Skin epidermis (tissue), 12 donors: ENCODE measurements around the gene TMEM59.
"Not testable (repeated sequence)": the region's sequence is repeated elsewhere in the genome, so short reads cannot be mapped to it uniquely, and the experiment has no call there.

Source experiments
- H3K27ac ChIP-seq, 21 experiments: fragments of 200-600 bp; sonication (generic) in 11 of 21; one replicate each; pipeline ENCODE4 v1.5.0; 2020; ENCODE audit warnings: mild to moderate bottlenecking in 3 of 21, inconsistent platforms in 2 of 21, moderate library complexity in 2 of 21
- H3K4me3 ChIP-seq, 7 experiments: fragments of 200-600 bp; sonication (generic) in 2 of 7; one replicate each; pipeline ENCODE4 v1.5.0; 2020; ENCODE audit warnings: inconsistent platforms in 2 of 7, mild to moderate bottlenecking in 2 of 7, moderate library complexity in 1 of 7

TMEM59 gene

GRCh38 chr1:54016343-54017282 lies 36.4 kb downstream of the TMEM59 start:
- H3K4me3 ChIP-seq, result no peak overlapping the region
- H3K27ac ChIP-seq, result peak overlapping the region in 4 of 21 experiments; percentile 17 to 45 (median 28)

DNA sequence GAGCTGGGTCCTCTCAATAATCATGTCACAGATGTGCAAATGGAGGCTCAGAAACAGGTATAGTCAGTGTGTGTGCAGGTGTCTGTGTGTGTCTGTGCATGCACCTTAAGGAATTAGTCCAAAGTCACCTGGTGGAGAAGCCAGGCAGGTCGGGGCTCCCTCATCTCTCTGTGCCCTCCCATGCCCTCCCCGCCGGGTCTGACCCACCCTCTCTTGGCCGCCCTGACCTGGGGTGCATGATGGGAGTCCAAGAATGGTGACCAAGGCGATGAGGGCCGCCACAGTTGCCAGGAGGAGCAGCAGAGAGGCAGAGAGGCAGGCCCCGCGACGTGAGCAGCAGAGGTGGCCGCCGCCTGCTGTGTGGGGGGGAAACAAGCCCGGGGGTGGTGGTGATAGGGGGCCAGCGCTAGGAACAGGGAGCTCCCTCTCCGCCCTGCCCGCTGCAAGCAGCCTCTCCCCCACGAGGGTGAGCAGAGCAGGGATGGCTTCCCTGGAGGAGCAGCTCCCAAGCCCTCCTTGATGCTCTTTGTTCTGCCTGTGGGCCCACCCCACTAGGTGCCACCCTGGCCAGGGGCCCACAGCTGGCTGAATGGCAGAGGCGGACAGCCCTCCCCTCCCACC lies 38.9 kb downstream of the TMEM59 start:
- no peak overlapping the region for H3K4me3 ChIP-seq
- H3K27ac ChIP-seq, result no peak overlapping the region

DNA sequence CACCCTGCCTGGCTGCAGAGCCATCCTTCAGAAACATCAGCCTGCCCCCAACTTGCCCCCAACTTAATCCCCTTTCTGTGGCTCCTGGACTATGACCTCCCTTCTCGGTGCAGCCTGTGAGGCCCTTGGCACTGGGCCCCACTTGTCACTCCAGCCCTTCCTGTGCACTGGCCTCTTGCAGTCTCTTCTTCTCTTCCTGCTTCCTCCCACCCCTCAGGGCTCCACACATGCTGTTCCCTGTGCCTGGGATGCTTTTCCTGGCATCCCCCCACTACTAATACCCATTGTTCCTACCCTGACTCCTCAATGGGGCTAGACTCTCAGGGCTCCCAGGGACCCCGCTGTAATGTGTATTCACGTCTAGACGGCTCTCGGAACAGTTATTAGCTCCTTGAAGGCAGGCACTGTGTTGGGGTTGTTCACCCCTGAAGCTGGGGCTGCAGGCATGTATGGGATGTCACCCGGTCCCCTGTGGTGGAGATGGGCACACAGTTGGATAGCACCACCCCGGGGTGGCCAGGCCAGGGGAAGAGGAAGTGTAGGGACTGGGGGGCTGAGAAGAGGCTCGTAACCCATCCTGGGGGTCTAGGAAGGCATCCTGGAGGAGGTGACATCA lies 39.5 kb downstream of the TMEM59 start:
- Histone ChIP-seq H3K27ac (no peak overlapping the region), H3K4me3 (no peak overlapping the region)

DNA sequence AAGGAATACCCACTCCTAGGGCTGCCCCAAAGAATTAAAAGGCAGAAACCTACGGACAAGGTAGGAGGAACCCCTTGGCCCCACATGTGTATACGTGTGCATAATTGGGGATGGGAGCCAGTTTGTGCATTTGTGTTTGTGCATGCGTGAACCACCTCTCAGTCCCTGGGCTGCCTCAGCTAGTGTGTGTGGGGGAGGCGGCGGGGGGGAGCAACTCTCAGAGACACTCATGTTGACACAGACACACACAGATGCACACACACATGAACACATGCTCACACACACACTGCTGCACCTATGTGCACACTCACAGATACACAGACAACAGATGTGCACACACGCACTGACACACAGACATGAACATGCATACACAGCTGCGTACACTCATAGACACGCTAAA lies 40.1 kb downstream of the TMEM59 start:
- H3K27ac ChIP-seq, result no peak overlapping the region

DNA sequence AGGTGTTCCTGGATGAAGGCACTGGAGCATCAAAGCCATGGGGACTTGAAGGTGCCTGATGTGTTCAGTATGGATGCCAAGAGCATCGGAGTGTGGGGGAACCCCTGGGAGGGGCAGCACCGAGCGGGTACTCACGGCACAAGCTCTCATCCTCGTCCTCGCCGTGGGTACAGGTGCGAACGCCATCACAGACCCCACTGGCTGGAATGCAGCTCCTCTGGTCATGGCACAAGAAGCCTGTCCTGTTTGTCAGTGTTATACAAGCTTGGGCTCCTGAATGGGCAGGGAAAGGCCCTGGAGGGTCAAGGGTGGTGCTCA lies 41.0 kb downstream of the TMEM59 start:
- H3K27ac ChIP-seq, result no peak overlapping the region
- no peak overlapping the region for H3K4me3 ChIP-seq

More for the DNA sequence above, 40.1 kb downstream of the TMEM59 start:
- no peak overlapping the region for H3K4me3 ChIP-seq

- no peak overlapping the region for H3K27ac ChIP-seq
Observed at GRCh38 chr1:54011316-54012007, 41.5 kb downstream of the TMEM59 start.

GRCh38 chr1:54010415-54011117 lies 42.4 kb downstream of the TMEM59 start:
- H3K4me3 ChIP-seq, result no peak overlapping the region

More at GRCh38 chr1:54011316-54012007, 41.5 kb downstream of the TMEM59 start:
- no peak overlapping the region for H3K4me3 ChIP-seq

DNA sequence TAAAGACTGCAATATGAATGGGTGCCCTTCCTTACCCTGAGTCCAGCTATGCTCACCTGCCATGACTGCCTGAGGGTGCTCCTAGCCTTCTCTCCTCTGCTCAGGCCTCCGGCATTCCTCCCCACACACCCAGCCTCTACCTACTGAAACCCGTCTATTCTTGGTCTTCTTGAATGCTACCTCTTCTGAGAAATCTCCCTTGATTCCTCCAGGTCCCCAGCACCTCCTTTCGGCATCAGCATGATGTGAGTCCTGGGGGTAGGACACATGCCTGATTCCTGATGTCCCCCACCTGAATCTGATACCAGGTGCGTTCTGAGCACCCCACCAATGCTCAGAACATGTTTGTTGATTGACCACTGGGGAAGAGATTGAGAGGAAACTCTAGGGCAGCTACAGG lies 43.6 kb downstream of the TMEM59 start:
- Histone ChIP-seq H3K4me3 (no peak overlapping the region), H3K27ac (no peak overlapping the region)

More at GRCh38 chr1:54010415-54011117, 42.4 kb downstream of the TMEM59 start:
- H3K27ac ChIP-seq, result no peak overlapping the region

GRCh38 chr1:54008876-54009275 lies 44.1 kb downstream of the TMEM59 start:
- no peak overlapping the region for H3K27ac ChIP-seq

GRCh38 chr1:54007613-54008012 lies 45.4 kb downstream of the TMEM59 start:
- Histone ChIP-seq H3K4me3 (no peak overlapping the region), H3K27ac (no peak overlapping the region)

More at GRCh38 chr1:54008876-54009275, 44.1 kb downstream of the TMEM59 start:
- H3K4me3 ChIP-seq, result no peak overlapping the region

DNA sequence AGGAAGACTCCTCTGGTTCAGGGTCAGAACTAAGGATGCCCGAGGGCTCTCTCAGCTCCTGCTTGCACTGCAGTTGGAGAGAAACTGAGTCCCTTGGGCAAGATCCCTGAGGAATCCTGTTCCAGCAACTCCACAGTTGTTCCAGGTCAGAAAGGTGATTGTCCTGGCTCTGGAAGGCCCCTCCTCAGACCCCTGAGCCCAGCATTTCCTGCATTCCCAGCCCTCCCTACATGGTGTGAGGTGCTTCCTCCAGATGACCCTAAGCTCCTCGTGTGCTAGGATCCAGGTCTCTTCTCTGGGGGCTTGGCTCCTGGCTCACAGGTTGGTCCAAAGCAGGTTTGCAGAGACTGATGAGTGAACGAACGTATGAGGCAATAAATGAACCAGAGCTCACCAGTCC lies 46.5 kb downstream of the TMEM59 start:
- no peak overlapping the region for H3K27ac ChIP-seq
- H3K4me3 ChIP-seq, result no peak overlapping the region

DNA sequence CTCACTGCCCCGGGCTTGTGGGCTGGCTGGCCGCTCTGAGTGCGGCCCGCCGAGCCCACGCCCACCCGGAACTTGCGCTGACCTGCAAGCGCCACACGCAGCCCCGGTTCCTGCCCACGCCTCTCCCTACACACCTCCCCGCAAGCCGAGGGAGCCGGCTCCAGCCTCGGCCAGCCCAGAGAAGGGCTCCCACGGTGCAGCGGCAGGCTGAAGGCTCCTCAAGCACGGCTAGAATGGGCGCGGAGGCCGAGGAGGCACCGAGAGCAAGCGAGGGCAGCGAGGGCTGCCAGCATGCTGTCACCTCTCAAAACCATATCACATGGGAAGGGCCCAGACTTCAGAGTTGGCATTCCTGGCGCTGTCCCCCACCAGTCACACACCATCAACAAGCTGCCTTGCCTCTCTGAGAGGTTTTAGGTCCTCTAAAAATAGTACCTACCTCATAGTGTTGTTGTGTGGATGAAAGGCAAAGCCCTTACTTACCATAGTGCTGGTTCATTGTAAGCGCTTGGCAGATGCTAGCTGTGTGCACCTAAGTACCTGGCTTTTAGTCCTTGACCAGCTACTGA lies 48.4 kb downstream of the TMEM59 start:
- no peak overlapping the region for H3K27ac ChIP-seq
- H3K4me3 ChIP-seq, result no peak overlapping the region

DNA sequence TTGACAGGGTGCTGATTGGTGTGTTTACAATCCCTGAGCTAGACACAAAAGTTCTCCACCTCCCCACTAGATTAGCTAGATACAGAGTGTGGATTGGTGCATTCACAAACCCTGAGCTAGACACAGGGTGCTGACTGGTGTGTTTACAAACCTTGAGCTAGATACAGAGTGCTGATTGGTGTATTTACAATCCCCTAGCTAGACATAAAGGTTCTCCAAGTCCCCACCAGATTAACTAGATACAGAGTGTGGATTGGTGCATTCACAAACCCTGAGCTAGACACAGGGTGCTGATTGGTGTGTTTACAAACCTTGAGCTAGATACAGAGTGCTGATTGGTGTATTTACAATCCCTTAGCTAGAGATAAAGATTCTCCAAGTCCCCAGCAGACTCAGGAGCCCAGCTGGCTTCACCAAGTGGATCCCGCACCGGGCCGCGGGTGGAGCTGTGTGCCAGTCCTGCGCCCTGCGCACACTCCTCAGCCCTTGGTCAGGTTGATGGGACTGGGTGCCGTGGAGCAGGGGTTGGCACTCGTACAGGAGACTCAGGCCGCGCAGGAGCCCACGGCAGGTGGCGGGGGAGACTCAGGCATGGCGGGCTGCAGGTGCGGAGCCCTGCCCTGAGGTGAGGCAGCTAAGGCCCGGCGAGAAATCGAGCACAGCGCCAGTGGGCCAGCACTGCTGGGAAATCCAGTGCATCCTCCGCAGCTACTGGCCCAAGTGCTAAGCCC lies 49.1 kb downstream of the TMEM59 start:
- H3K27ac ChIP-seq, H3K4me3 ChIP-seq: not testable (repeated sequence)

- no peak overlapping the region for H3K27ac ChIP-seq
- H3K4me3 ChIP-seq, result no peak overlapping the region
Observed at GRCh38 chr1:54003249-54003646, 49.8 kb downstream of the TMEM59 start.

GRCh38 chr1:54002544-54003248 lies 50.3 kb downstream of the TMEM59 start:
- Histone ChIP-seq H3K4me3 (no peak overlapping the region), H3K27ac (no peak overlapping the region)

- Histone ChIP-seq H3K27ac (no peak overlapping the region), H3K4me3 (no peak overlapping the region)
Observed at GRCh38 chr1:54001591-54001990, 51.4 kb downstream of the TMEM59 start.

DNA sequence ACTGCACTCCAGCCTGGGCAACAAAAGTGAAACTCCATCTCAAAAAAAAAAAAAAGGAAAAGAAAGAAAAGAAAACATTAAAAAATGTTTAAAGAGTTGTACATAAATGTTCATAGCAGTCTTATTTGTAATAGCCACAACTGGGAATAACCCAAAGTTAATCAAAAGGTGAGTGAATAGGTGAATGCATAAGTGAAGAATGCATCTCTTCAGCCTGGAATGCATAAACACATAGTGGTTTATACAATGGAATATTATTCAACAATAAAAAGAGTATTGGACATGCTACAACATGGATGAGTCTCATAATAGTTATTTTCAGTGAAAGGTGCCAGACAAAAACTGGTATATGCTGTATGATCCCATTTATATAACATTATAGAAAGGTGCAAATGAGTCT lies 53.1 kb downstream of the TMEM59 start:
- no peak overlapping the region for H3K27ac ChIP-seq
- no peak overlapping the region for H3K4me3 ChIP-seq

- Histone ChIP-seq H3K27ac (no peak overlapping the region), H3K4me3 (no peak overlapping the region)
Observed at GRCh38 chr1:53998223-53998622, 54.8 kb downstream of the TMEM59 start.
